Kidney tubule cell (primary cell): ENCODE results near the gene FOXK2.

Source experiments
- DNase-seq: peaks from one replicate; pipeline ENCODE4 v3.0.0-alpha.2; 2018; ENCODE audit warnings: low spot score

Gene FOXK2

GRCh38 chr17:82518826-82519810 is at the start of gene FOXK2:
Gene FOXK2, plus strand, starts transcription at chr17:82519732. Its CDS starts 157 bp downstream, at chr17:82519889.
- DNase-seq = peak; percentile 96

- no peak for DNase-seq
These were observed 49.5 kb upstream of the FOXK2 start for GRCh38 chr17:82470065-82470464.

GRCh38 chr17:82474223-82475010 is 45.1 kb upstream of the FOXK2 start:
- DNase-seq = no peak

GRCh38 chr17:82475458-82475857 is 44.1 kb upstream of the FOXK2 start:
- no peak for DNase-seq

- DNase-seq = no peak
These were observed 41.6 kb upstream of the FOXK2 start for GRCh38 chr17:82477934-82478333.

- DNase-seq = no peak
These were observed 39.9 kb upstream of the FOXK2 start for GRCh38 chr17:82479602-82480001.

GRCh38 chr17:82480318-82480717 is 39.2 kb upstream of the FOXK2 start:
- no peak for DNase-seq

GRCh38 chr17:82483204-82483660 is 36.3 kb upstream of the FOXK2 start:
- DNase-seq = no peak

- no peak for DNase-seq
These were observed 35.7 kb upstream of the FOXK2 start for GRCh38 chr17:82483836-82484235.

- DNase-seq = no peak
These were observed 33.1 kb upstream of the FOXK2 start for GRCh38 chr17:82486231-82487094.

GRCh38 chr17:82487910-82488309 is 31.6 kb upstream of the FOXK2 start:
- no peak for DNase-seq

- no peak for DNase-seq
These were observed 30.4 kb upstream of the FOXK2 start for GRCh38 chr17:82489117-82489516.

- no peak for DNase-seq
These were observed 29.6 kb upstream of the FOXK2 start for GRCh38 chr17:82489851-82490511.

GRCh38 chr17:82490512-82491195 is 28.9 kb upstream of the FOXK2 start:
- no peak for DNase-seq

GRCh38 chr17:82491196-82491530 is 28.4 kb upstream of the FOXK2 start:
- DNase-seq = no peak

GRCh38 chr17:82491533-82491932 is 28.0 kb upstream of the FOXK2 start:
- no peak for DNase-seq

GRCh38 chr17:82492643-82493225 is 26.8 kb upstream of the FOXK2 start:
- no peak for DNase-seq

- peak; percentile 50 for DNase-seq
These were observed 26.2 kb upstream of the FOXK2 start for GRCh38 chr17:82493226-82493781.

- DNase-seq = peak; percentile 98
These were observed 25.1 kb upstream of the FOXK2 start for GRCh38 chr17:82494236-82495055.
